Neural progenitor cell (in vitro differentiated cells): ENCODE results near the gene CCDC149. TPM values are rescaled to one million over a fixed set of nuclear protein-coding genes. Genes with fewer than 3 reads are reported as not detected.
A peak's percentile ranks its signal among the peaks of the same experiment; 100 is the strongest.

Experiments
- DNase-seq: peaks from one replicate; pipeline ENCODE4 v3.0.0-alpha.2; 2016; ENCODE audit warnings: low spot score
- H2AFZ ChIP-seq: fragments of 200-600 bp; sonication (generic); replicated peaks from 2 replicates; pipeline ENCODE4 v1.6.1; 2016; ENCODE audit warnings: antibody characterized with exemption
- H3F3A ChIP-seq: fragments of 200-600 bp; sonication (generic); 2 replicates; pipeline ENCODE4 v1.6.1; 2016; ENCODE audit warnings: antibody characterized with exemption, low read depth
- H3K27ac ChIP-seq: fragments of 200-600 bp; sonication (generic); 2 replicates; pipeline ENCODE4 v1.5.1; 2016; ENCODE audit warnings: mild to moderate bottlenecking
- H3K27me3 ChIP-seq: fragments of 200-600 bp; sonication (generic); 2 replicates; pipeline ENCODE4 v1.6.1; 2016; ENCODE audit warnings: mild to moderate bottlenecking, moderate library complexity
- H3K36me3 ChIP-seq: fragments of 200-600 bp; sonication (generic); 2 replicates; pipeline ENCODE4 v1.5.1; 2016
- H3K4me1 ChIP-seq: fragments of 200-600 bp; sonication (generic); 2 replicates; pipeline ENCODE4 v1.6.1; 2016; ENCODE audit warnings: mixed run types
- H3K4me2 ChIP-seq: fragments of 200-600 bp; sonication (generic); 2 replicates; pipeline ENCODE4 v1.6.1; 2016
- H3K4me3 ChIP-seq: fragments of 200-600 bp; sonication (generic); 2 replicates; pipeline ENCODE4 v1.5.1; 2016
- H3K79me2 ChIP-seq: fragments of 200-600 bp; sonication (generic); 2 replicates; pipeline ENCODE4 v1.6.1; 2016; ENCODE audit warnings: low read depth
- H3K9ac ChIP-seq: fragments of 200-600 bp; sonication (generic); 2 replicates; pipeline ENCODE4 v1.6.1; 2016
- H3K9me3 ChIP-seq: fragments of 200-600 bp; sonication (generic); 2 replicates; pipeline ENCODE4 v1.5.1; 2016; ENCODE audit warnings: low read depth
- H4K20me1 ChIP-seq: fragments of 200-600 bp; sonication (generic); 2 replicates; pipeline ENCODE4 v1.6.1; 2016; ENCODE audit warnings: low read depth
- H3K27ac Mint-ChIP-seq: 3 replicates; pipeline ENCODE4 v1.8.0; 2021; ENCODE audit warnings: mixed read lengths
- H3K27me3 Mint-ChIP-seq: 2 replicates; pipeline ENCODE4 v1.8.0; 2022; ENCODE audit warnings: low read depth, mild to moderate bottlenecking, inconsistent platforms, moderate library complexity, mixed read lengths; ENCODE audit not compliant: insufficient read depth
- H3K36me3 Mint-ChIP-seq: 3 replicates; pipeline ENCODE4 v1.8.0; 2021; ENCODE audit warnings: mixed read lengths
- H3K4me1 Mint-ChIP-seq: 3 replicates; pipeline ENCODE4 v1.8.0; 2021; ENCODE audit warnings: mixed read lengths
- H3K4me3 Mint-ChIP-seq: 3 replicates; pipeline ENCODE4 v1.8.0; 2021; ENCODE audit warnings: mild to moderate bottlenecking, moderate library complexity, mixed read lengths
- H3K9me3 Mint-ChIP-seq: 3 replicates; pipeline ENCODE4 v1.8.0; 2020; ENCODE audit warnings: mixed read lengths
- CTCF ChIP-seq: fragments of 200-600 bp; sonication (generic); IDR thresholded peaks from 2 replicates; pipeline ENCODE4 v1.5.1; 2017; ENCODE audit warnings: antibody characterized with exemption, mild to moderate bottlenecking
- EZH2 ChIP-seq: fragments of 200-600 bp; sonication (generic); IDR thresholded peaks from 2 replicates; pipeline ENCODE4 v1.6.1; 2017; ENCODE audit warnings: antibody characterized with exemption, mild to moderate bottlenecking, moderate library complexity
- EZH2phosphoT487 ChIP-seq: fragments of 200-600 bp; sonication (generic); IDR thresholded peaks from 2 replicates; pipeline ENCODE4 v1.6.1; 2017; ENCODE audit warnings: antibody characterized with exemption
- total RNA-seq: library from RNA; depleted of rRNA; stranded (reverse); fragments of >200 nt; gene quantifications from 2 replicates; pipeline ENCODE4 v1.2.3, GENCODE V29; 2015; ENCODE audit warnings: low replicate concordance

Gene CCDC149
- total RNA-seq, 1 donor from 2014 or later, result 3.4 TPM

- Histone ChIP-seq H3F3A (no peaks in the 10 kb centered on the region), H3K9ac (no peak overlapping the region), H3K4me3 (peak overlapping the region; percentile 37), H3K27ac (no peak overlapping the region), H3K79me2 (no peaks in the 10 kb centered on the region), H3K27me3 (peaks cover 64% of the 10 kb centered on the region), H3K36me3 (no peaks in the 10 kb centered on the region), H3K9me3 (no peaks in the 10 kb centered on the region), H3K4me1 (peaks cover 9% of the 10 kb centered on the region), H2AFZ (peak overlapping the region; percentile 88), H4K20me1 (no peaks in the 10 kb centered on the region), H3K4me2 (peak overlapping the region; percentile 75)
- Mint-ChIP-seq H3K27me3 (peaks cover 9% of the 10 kb centered on the region), H3K9me3 (peaks cover 6% of the 10 kb centered on the region), H3K4me3 (peak overlapping the region; percentile 8), H3K4me1 (peaks cover 22% of the 10 kb centered on the region), H3K27ac (peak overlapping the region; percentile 91), H3K36me3 (peaks cover 2% of the 10 kb centered on the region)
- DNase-seq, result no peak
- TF ChIP-seq CTCF (no peak), EZH2phosphoT487 (no peak), EZH2 (no peak)
These were observed 117.0 kb downstream of the CCDC149 start for GRCh38 chr4:24795666-24796381.

DNA sequence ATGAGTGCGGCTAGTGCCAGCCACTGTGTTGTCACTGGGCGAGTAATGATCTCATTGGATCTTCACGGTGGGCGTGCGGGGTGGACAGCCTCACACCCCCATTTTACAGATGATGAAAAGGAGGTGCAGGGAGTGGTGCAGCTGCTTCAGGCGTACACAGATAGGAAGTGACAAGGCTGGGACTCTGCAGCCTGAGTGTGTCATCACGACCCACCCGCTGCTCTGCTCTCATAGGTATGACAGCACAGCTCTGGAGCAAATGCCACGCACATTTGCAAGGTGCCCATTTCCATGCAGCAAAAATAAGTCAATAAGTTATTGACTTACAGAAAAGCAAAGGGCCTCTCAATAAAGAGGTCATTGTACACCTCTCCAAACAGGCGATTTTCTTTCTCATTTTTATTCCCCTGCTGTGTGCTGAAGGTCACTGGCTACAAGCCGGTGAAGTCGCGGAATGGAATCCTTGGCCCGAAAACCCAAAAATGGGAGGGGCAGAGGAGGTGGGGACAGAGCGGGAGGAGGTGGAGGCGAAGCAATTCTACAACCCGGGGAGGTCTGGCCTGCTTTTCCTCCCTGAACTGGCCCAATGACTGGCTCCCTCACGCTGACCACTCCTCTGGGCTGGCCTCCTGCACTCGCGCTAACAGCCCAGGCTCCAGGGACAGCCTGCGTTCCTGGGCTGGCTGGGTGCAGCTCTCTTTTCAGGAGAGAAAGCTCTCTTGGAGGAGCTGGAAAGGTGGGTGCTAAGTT lies 117.8 kb downstream of the CCDC149 start, which contains the start of gene SOD3:
Gene SOD3 (plus strand): TSS at position 658 of the 750 bp plus-strand sequence. CDS start 3,949 bp downstream, outside the sequence.
- peaks cover 4% of the 10 kb centered on the region for H3K9me3 Mint-ChIP-seq
- H3K4me1 Mint-ChIP-seq, result peaks cover 19% of the 10 kb centered on the region
- peak; percentile 82 for DNase-seq
- peaks cover 2% of the 10 kb centered on the region for H3K36me3 Mint-ChIP-seq
- Histone ChIP-seq H4K20me1 (no peaks in the 10 kb centered on the region), H3K9ac (no peak within 1 kb of the TSS), H3K36me3 (no peaks in the 10 kb centered on the region), H3K27me3 (peaks cover 56% of the 10 kb centered on the region), H3K4me3 (peak within 1 kb of the TSS; percentile 37), H3K79me2 (no peaks in the 10 kb centered on the region), H3K27ac (no peak within 1 kb of the TSS), H2AFZ (peak within 1 kb of the TSS; percentile 88), H3K4me2 (peak within 1 kb of the TSS; percentile 75), H3F3A (no peaks in the 10 kb centered on the region), H3K9me3 (no peaks in the 10 kb centered on the region), H3K4me1 (peaks cover 8% of the 10 kb centered on the region)
- TF ChIP-seq CTCF (no peak), EZH2phosphoT487 (no peak)
- H3K27ac Mint-ChIP-seq, result peak within 1 kb of the TSS; percentile 91
- peak within 1 kb of the TSS; percentile 8 for H3K4me3 Mint-ChIP-seq
- H3K27me3 Mint-ChIP-seq, result peaks cover 8% of the 10 kb centered on the region

DNA sequence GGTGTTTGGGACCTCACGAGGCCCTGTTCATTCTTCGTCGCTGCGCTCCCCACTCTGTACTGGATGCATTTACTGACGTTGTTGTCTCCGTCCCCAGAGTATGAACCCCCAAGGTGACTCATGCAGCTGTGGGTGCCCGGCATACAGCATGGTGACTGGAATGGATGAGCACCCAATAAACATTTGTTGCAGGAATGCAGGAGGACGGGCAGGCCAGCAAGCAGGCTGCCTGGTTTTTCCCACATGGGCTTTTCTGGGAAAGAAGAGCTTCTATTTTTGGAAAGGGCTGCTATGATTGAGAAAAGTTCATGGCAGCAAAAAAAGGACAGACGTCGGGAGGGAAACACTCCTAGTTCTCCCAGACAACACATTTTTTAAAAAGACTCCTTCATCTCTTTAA lies 118.4 kb downstream of the CCDC149 start:
- no peak overlapping the region for H3K27ac Mint-ChIP-seq

More for the DNA sequence above, 118.4 kb downstream of the CCDC149 start:
- no peak overlapping the region for H3K4me3 Mint-ChIP-seq
- peaks cover 8% of the 10 kb centered on the region for H3K27me3 Mint-ChIP-seq
- Histone ChIP-seq H3K4me3 (no peak overlapping the region), H4K20me1 (no peaks in the 10 kb centered on the region), H3K79me2 (no peaks in the 10 kb centered on the region), H2AFZ (no peak overlapping the region), H3K27me3 (peaks cover 50% of the 10 kb centered on the region), H3K4me2 (no peak overlapping the region), H3K36me3 (no peaks in the 10 kb centered on the region), H3K9me3 (no peaks in the 10 kb centered on the region), H3K27ac (no peak overlapping the region), H3F3A (no peaks in the 10 kb centered on the region), H3K9ac (no peak overlapping the region), H3K4me1 (peaks cover 8% of the 10 kb centered on the region)
- H3K9me3 Mint-ChIP-seq, result peaks cover 4% of the 10 kb centered on the region
- DNase-seq, result no peak
- H3K4me1 Mint-ChIP-seq, result peaks cover 19% of the 10 kb centered on the region
- TF ChIP-seq EZH2 (no peak), EZH2phosphoT487 (no peak), CTCF (no peak)
- H3K36me3 Mint-ChIP-seq, result peaks cover 2% of the 10 kb centered on the region
